WTC11 (cell line): ENCODE data around the gene PLEKHG7. TPM values are rescaled to one million over a fixed set of nuclear protein-coding genes. Genes with fewer than 3 reads are reported as not detected.

Experiments
- ATAC-seq: fragments of 200-7000 bp; cut with Tn5 transposase; 2 replicates; pipeline ENCODE4 v1.10.0; 2021; ENCODE audit warnings: mild to moderate bottlenecking, moderate library complexity
- CTCF ChIA-PET: fragments of 300-600 bp; sonication (Branson Sonifier 250); formaldehyde crosslinking; loops from one replicate; lab custom pipeline; 2021; ENCODE audit warnings: antibody characterized with exemption; lab: Charles Lee
- POLR2A ChIA-PET: fragments of 350-600 bp; sonication (Branson Sonifier 250); formaldehyde crosslinking; loops from one replicate; lab custom pipeline; 2021; ENCODE audit warnings: antibody characterized with exemption; lab: Charles Lee
- DNase-seq: peaks from one replicate; pipeline ENCODE4 v3.0.0; 2021; ENCODE audit warnings: low spot score
- H3K27ac Mint-ChIP-seq: 2 replicates; pipeline ENCODE4 v1.8.0; 2021; ENCODE audit warnings: mixed read lengths
- H3K27me3 Mint-ChIP-seq: 2 replicates; pipeline ENCODE4 v1.8.0; 2021; ENCODE audit warnings: low read depth, mild to moderate bottlenecking, moderate library complexity, mixed read lengths
- H3K36me3 Mint-ChIP-seq: 2 replicates; pipeline ENCODE4 v1.8.0; 2021; ENCODE audit warnings: mixed read lengths
- H3K4me1 Mint-ChIP-seq: 2 replicates; pipeline ENCODE4 v1.8.0; 2022; ENCODE audit warnings: mixed read lengths
- H3K4me3 Mint-ChIP-seq: 2 replicates; pipeline ENCODE4 v1.8.0; 2021; ENCODE audit warnings: mild to moderate bottlenecking, moderate library complexity, mixed read lengths
- H3K9me3 Mint-ChIP-seq: 2 replicates; pipeline ENCODE4 v1.8.0; 2021; ENCODE audit warnings: mixed read lengths
- E2F1 ChIP-seq: sonication (generic); formaldehyde crosslinking; IDR thresholded peaks from 2 replicates; pipeline ENCODE4 v1.8.0; 2022; ENCODE audit warnings: mild to moderate bottlenecking, missing genetic modification reagents
- EMX1 ChIP-seq: fragments of 250-450 bp; sonication (Bioruptor Pico); IDR thresholded peaks from 2 replicates; pipeline ENCODE4 v1.8.0; 2021; ENCODE audit warnings: mild to moderate bottlenecking
- GABPB1 ChIP-seq: sonication (generic); formaldehyde crosslinking; IDR thresholded peaks from 2 replicates; pipeline ENCODE4 v1.8.1; 2023; ENCODE audit warnings: mild to moderate bottlenecking, missing genetic modification reagents
- HMGA2 ChIP-seq: fragments of 250-450 bp; sonication (Bioruptor Pico); IDR thresholded peaks from 2 replicates; pipeline ENCODE4 v1.4.0; 2021; ENCODE audit warnings: mild to moderate bottlenecking, moderate library complexity
- HMGXB4 ChIP-seq: sonication (generic); formaldehyde crosslinking; IDR thresholded peaks from 2 replicates; pipeline ENCODE4 v1.8.1; 2023; ENCODE audit warnings: mild to moderate bottlenecking, moderate library complexity, missing genetic modification reagents
- IRF2 ChIP-seq: sonication (generic); formaldehyde crosslinking; IDR thresholded peaks from 2 replicates; pipeline ENCODE4 v1.8.0; 2022; ENCODE audit warnings: low read depth, missing genetic modification reagents, borderline replicate concordance
- JAZF1 ChIP-seq: fragments of 250-450 bp; sonication (Bioruptor Pico); IDR thresholded peaks from 2 replicates; pipeline ENCODE4 v1.9.0; 2021; ENCODE audit warnings: moderate library complexity, mild to moderate bottlenecking, inconsistent platforms
- KAT7 ChIP-seq: sonication (generic); formaldehyde crosslinking; IDR thresholded peaks from 2 replicates; pipeline ENCODE4 v1.8.1; 2023; ENCODE audit warnings: missing genetic modification reagents, mild to moderate bottlenecking, borderline replicate concordance
- MYBL2 ChIP-seq: sonication (generic); formaldehyde crosslinking; IDR thresholded peaks from 2 replicates; pipeline ENCODE4 v1.8.1; 2023; ENCODE audit warnings: mild to moderate bottlenecking, moderate library complexity, missing genetic modification reagents
- NR1H2 ChIP-seq: sonication (generic); formaldehyde crosslinking; IDR thresholded peaks from 2 replicates; pipeline ENCODE4 v1.9.0; 2021; ENCODE audit warnings: mild to moderate bottlenecking, moderate library complexity, missing genetic modification reagents
- NR2C2 ChIP-seq: sonication (generic); formaldehyde crosslinking; IDR thresholded peaks from 2 replicates; pipeline ENCODE4 v1.8.0; 2022; ENCODE audit warnings: mild to moderate bottlenecking, missing genetic modification reagents
- OVOL2 ChIP-seq: fragments of 250-450 bp; sonication (Bioruptor Pico); IDR thresholded peaks from 2 replicates; pipeline ENCODE4 v1.9.0; 2021; ENCODE audit warnings: mild to moderate bottlenecking, borderline replicate concordance
- PRRX2 ChIP-seq: fragments of 250-450 bp; sonication (Bioruptor Pico); IDR thresholded peaks from 2 replicates; pipeline ENCODE4 v1.8.0; 2021; ENCODE audit warnings: mild to moderate bottlenecking
- SMAD3 ChIP-seq: sonication (generic); formaldehyde crosslinking; IDR thresholded peaks from 2 replicates; pipeline ENCODE4 v1.8.0; 2022; ENCODE audit warnings: missing genetic modification reagents, mild to moderate bottlenecking, borderline replicate concordance
- ZMAT4 ChIP-seq: fragments of 250-450 bp; sonication (Bioruptor Pico); IDR thresholded peaks from 2 replicates; pipeline ENCODE4 v1.9.0; 2021; ENCODE audit warnings: mild to moderate bottlenecking
- ZNF219 ChIP-seq: sonication (generic); formaldehyde crosslinking; IDR thresholded peaks from 2 replicates; pipeline ENCODE4 v1.8.0; 2023; ENCODE audit warnings: missing genetic modification reagents, mild to moderate bottlenecking, borderline replicate concordance
- ZNF232 ChIP-seq: sonication (generic); formaldehyde crosslinking; IDR thresholded peaks from 2 replicates; pipeline ENCODE4 v1.8.0; 2022; ENCODE audit warnings: mild to moderate bottlenecking, missing genetic modification reagents
- ZNF317 ChIP-seq: sonication (generic); formaldehyde crosslinking; IDR thresholded peaks from 2 replicates; pipeline ENCODE4 v1.8.1; 2023; ENCODE audit warnings: low read depth, mild to moderate bottlenecking, moderate library complexity, missing genetic modification reagents, borderline replicate concordance
- ZNF671 ChIP-seq: fragments of 250-450 bp; sonication (Bioruptor Pico); IDR thresholded peaks from 2 replicates; pipeline ENCODE4 v1.8.0; 2021; ENCODE audit warnings: mild to moderate bottlenecking
- total RNA-seq: library from RNA; stranded (reverse); gene quantifications from 3 replicates; pipeline ENCODE4 v1.2.3, GENCODE V29; 2021
- TF ChIP-seq, protein P1 (sequence below): sonication (generic); formaldehyde crosslinking; conservative IDR thresholded peaks from 2 replicates; pipeline ENCODE4 v1.8.1; 2023; ENCODE audit warnings: mild to moderate bottlenecking, low read depth, missing genetic modification reagents, moderate library complexity
- TF ChIP-seq, protein P2 (sequence below): sonication (generic); formaldehyde crosslinking; IDR thresholded peaks from 2 replicates; pipeline ENCODE4 v1.8.1; 2022; ENCODE audit warnings: mild to moderate bottlenecking, missing genetic modification reagents, moderate library complexity, borderline replicate concordance
- TF ChIP-seq, protein P3 (sequence below): sonication (generic); formaldehyde crosslinking; IDR thresholded peaks from 2 replicates; pipeline ENCODE4 v1.8.0; 2022; ENCODE audit warnings: mild to moderate bottlenecking, missing genetic modification reagents
- TF ChIP-seq, protein P4 (sequence below): fragments of 250-450 bp; sonication (Bioruptor Pico); IDR thresholded peaks from 2 replicates; pipeline ENCODE4 v1.9.0; 2021; ENCODE audit warnings: mild to moderate bottlenecking
- TF ChIP-seq, protein P5 (sequence below): fragments of 250-450 bp; sonication (Bioruptor Pico); conservative IDR thresholded peaks from 2 replicates; pipeline ENCODE4 v1.9.0; 2021; ENCODE audit warnings: mild to moderate bottlenecking

PLEKHG7 gene
- total RNA-seq, 1 experiment from 2014 or later: not detected

GRCh38 chr12:92665496-92665895 is 37.3 kb upstream of the PLEKHG7 start:
- no peak for DNase-seq
- H3K27me3 Mint-ChIP-seq: no peaks in the 10 kb centered on the region
- no peak overlapping the region for H3K27ac Mint-ChIP-seq
- ChIA-PET CTCF (no interaction called here), POLR2A (no interaction called here)
- peaks cover 2% of the 10 kb centered on the region; the same call in 1 of the 2 replicates for H3K4me1 Mint-ChIP-seq
- H3K9me3 Mint-ChIP-seq: no peaks in the 10 kb centered on the region
- no peaks in the 10 kb centered on the region for H3K36me3 Mint-ChIP-seq
- TF ChIP-seq HMGA2 (CRISPR knock-in tag): no peak
- TF ChIP-seq E2F1 (CRISPR knock-in tag): no peak
- TF ChIP-seq, protein P1, sequence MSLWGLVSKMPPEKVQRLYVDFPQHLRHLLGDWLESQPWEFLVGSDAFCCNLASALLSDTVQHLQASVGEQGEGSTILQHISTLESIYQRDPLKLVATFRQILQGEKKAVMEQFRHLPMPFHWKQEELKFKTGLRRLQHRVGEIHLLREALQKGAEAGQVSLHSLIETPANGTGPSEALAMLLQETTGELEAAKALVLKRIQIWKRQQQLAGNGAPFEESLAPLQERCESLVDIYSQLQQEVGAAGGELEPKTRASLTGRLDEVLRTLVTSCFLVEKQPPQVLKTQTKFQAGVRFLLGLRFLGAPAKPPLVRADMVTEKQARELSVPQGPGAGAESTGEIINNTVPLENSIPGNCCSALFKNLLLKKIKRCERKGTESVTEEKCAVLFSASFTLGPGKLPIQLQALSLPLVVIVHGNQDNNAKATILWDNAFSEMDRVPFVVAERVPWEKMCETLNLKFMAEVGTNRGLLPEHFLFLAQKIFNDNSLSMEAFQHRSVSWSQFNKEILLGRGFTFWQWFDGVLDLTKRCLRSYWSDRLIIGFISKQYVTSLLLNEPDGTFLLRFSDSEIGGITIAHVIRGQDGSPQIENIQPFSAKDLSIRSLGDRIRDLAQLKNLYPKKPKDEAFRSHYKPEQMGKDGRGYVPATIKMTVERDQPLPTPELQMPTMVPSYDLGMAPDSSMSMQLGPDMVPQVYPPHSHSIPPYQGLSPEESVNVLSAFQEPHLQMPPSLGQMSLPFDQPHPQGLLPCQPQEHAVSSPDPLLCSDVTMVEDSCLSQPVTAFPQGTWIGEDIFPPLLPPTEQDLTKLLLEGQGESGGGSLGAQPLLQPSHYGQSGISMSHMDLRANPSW: no peak
- TF ChIP-seq PRRX2: no peak
- TF ChIP-seq ZNF219 (CRISPR knock-in tag): no peak
- no peak for TF ChIP-seq OVOL2
- no peak for TF ChIP-seq GABPB1 (CRISPR knock-in tag)
- TF ChIP-seq NR2C2 (CRISPR knock-in tag): no peak
- ATAC-seq: no peak
- no peak overlapping the region for H3K4me3 Mint-ChIP-seq

- CTCF ChIA-PET: no interaction called here
- no peaks in the 10 kb centered on the region for H3K36me3 Mint-ChIP-seq
- DNase-seq: no peak
- no peaks in the 10 kb centered on the region for H3K4me1 Mint-ChIP-seq
- no peak for ATAC-seq
- no peak overlapping the region for H3K27ac Mint-ChIP-seq
- no peaks in the 10 kb centered on the region; the same call in 1 of the 2 replicates for H3K27me3 Mint-ChIP-seq
- no peak overlapping the region for H3K4me3 Mint-ChIP-seq
- POLR2A ChIA-PET: no interaction called here
- peaks cover 8% of the 10 kb centered on the region; the same call in 1 of the 2 replicates for H3K9me3 Mint-ChIP-seq
- TF ChIP-seq, protein P2, sequence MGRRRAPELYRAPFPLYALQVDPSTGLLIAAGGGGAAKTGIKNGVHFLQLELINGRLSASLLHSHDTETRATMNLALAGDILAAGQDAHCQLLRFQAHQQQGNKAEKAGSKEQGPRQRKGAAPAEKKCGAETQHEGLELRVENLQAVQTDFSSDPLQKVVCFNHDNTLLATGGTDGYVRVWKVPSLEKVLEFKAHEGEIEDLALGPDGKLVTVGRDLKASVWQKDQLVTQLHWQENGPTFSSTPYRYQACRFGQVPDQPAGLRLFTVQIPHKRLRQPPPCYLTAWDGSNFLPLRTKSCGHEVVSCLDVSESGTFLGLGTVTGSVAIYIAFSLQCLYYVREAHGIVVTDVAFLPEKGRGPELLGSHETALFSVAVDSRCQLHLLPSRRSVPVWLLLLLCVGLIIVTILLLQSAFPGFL (CRISPR knock-in tag): no peak
- TF ChIP-seq, protein P3, sequence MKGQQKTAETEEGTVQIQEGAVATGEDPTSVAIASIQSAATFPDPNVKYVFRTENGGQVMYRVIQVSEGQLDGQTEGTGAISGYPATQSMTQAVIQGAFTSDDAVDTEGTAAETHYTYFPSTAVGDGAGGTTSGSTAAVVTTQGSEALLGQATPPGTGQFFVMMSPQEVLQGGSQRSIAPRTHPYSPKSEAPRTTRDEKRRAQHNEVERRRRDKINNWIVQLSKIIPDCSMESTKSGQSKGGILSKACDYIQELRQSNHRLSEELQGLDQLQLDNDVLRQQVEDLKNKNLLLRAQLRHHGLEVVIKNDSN (CRISPR knock-in tag): no peak
- TF ChIP-seq EMX1 (CRISPR knock-in tag) (no peak), IRF2 (CRISPR knock-in tag) (no peak), ZNF671 (no peak), HMGXB4 (CRISPR knock-in tag) (no peak), MYBL2 (CRISPR knock-in tag) (no peak), SMAD3 (no peak), ZMAT4 (CRISPR knock-in tag) (no peak), NR1H2 (CRISPR knock-in tag) (no peak), JAZF1 (CRISPR knock-in tag) (no peak), NR2C2 (CRISPR knock-in tag) (no peak), ZNF232 (CRISPR knock-in tag) (no peak), ZNF317 (CRISPR knock-in tag) (no peak), KAT7 (CRISPR knock-in tag) (no peak)
- TF ChIP-seq, protein P4, sequence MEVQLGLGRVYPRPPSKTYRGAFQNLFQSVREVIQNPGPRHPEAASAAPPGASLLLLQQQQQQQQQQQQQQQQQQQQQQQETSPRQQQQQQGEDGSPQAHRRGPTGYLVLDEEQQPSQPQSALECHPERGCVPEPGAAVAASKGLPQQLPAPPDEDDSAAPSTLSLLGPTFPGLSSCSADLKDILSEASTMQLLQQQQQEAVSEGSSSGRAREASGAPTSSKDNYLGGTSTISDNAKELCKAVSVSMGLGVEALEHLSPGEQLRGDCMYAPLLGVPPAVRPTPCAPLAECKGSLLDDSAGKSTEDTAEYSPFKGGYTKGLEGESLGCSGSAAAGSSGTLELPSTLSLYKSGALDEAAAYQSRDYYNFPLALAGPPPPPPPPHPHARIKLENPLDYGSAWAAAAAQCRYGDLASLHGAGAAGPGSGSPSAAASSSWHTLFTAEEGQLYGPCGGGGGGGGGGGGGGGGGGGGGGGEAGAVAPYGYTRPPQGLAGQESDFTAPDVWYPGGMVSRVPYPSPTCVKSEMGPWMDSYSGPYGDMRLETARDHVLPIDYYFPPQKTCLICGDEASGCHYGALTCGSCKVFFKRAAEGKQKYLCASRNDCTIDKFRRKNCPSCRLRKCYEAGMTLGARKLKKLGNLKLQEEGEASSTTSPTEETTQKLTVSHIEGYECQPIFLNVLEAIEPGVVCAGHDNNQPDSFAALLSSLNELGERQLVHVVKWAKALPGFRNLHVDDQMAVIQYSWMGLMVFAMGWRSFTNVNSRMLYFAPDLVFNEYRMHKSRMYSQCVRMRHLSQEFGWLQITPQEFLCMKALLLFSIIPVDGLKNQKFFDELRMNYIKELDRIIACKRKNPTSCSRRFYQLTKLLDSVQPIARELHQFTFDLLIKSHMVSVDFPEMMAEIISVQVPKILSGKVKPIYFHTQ (CRISPR knock-in tag): no peak
- TF ChIP-seq, protein P5, sequence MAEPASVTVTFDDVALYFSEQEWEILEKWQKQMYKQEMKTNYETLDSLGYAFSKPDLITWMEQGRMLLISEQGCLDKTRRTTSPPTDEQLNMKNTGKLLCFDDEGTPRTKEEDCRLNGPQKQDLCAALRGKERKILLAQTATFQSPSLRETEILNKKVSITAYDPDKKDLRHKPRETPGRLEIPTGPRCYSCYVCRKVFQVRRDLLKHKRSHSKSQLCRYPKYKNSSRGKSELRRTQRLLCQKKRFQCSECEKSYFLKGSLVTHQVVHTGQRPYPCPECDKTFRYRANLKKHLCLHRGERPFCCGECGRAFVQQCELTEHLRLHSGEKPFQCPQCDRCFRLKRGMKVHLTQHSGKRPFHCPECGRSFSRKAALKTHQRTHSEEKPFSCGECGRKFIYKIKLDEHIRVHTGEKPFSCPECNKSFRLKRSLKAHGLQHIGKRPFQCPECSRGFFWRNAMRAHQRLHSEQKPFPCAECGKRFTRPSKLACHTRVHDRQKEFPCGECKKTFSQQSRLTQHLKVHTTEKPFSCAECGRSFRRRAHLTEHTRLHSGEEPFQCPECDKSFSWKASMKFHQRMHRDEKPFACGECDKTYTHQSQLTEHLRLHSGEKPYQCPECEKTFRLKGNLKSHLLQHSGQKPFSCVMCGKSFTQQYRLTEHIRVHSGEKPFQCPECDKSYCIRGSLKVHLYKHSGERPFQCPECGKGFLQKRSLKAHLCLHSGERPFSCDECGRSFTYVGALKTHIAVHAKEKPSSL (CRISPR knock-in tag): no peak
These were observed 34.0 kb upstream of the PLEKHG7 start for GRCh38 chr12:92668739-92669138.
